Measurements from ENCODE around the gene SPINT2. TPM values are rescaled to one million over a fixed set of nuclear protein-coding genes. Genes with fewer than 3 reads are reported as not detected.

The SPINT2 gene
- total RNA-seq, 1 donor from 2014 or later: 231 TPM

DNA sequence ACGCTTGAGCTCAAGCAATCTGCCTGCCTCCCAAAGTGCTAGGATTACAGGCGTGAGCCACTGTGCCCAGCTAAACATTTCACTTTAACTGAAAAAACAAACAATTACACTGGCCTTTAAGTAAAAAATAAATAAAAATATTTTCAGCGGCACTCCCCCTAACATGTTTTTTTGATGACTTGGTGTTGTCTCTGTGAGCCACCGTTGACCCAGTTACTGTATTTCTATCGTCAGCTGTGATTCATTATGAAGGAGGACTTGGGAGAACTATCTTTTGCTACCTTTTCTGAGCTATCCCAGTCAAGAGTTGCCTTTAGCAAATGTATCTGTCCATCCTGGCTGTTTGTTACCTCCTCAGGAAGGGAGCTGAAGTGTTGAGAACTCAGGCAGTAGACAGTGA, 21.2 kb downstream of the SPINT2 start:
- intact Hi-C loops (cut with DNase I): no loop called here
- ATAC-seq: no peak
- no peaks in the 10 kb centered on the region for H3K27me3 ChIP-seq
- no peaks in the 10 kb centered on the region for H3K9me3 ChIP-seq
- H3K4me1 ChIP-seq: peaks cover 33% of the 10 kb centered on the region
- no peak for DNase-seq
- TF ChIP-seq, protein P1, sequence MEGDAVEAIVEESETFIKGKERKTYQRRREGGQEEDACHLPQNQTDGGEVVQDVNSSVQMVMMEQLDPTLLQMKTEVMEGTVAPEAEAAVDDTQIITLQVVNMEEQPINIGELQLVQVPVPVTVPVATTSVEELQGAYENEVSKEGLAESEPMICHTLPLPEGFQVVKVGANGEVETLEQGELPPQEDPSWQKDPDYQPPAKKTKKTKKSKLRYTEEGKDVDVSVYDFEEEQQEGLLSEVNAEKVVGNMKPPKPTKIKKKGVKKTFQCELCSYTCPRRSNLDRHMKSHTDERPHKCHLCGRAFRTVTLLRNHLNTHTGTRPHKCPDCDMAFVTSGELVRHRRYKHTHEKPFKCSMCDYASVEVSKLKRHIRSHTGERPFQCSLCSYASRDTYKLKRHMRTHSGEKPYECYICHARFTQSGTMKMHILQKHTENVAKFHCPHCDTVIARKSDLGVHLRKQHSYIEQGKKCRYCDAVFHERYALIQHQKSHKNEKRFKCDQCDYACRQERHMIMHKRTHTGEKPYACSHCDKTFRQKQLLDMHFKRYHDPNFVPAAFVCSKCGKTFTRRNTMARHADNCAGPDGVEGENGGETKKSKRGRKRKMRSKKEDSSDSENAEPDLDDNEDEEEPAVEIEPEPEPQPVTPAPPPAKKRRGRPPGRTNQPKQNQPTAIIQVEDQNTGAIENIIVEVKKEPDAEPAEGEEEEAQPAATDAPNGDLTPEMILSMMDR (IDR thresholded peaks at IDR 0.05): no peak
- H3K36me3 ChIP-seq: peaks cover 22% of the 10 kb centered on the region
- H3K4me3 ChIP-seq: no peak overlapping the region
- no peak overlapping the region for H3K27ac ChIP-seq

DNA sequence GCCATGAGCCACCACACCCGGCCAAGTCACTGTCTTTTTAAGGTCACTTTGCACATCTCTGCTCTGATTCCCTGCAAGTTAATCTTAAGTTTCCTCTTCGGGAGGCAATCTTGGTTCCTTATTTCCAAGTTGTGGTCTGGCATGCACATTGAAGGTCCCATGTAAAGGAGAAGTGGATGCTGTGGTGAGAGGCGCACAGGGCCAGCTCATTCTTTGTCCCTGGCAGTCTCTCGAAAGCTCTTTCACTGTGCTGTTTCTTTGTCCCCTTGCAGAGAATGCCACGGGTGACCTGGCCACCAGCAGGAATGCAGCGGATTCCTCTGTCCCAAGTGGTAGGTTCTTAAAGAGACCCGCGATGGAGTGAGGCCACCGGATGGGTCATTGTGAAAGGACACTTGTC, 23.2 kb downstream of the SPINT2 start:
- H3K36me3 ChIP-seq: peaks cover 36% of the 10 kb centered on the region
- no peak for DNase-seq
- no peak overlapping the region for H3K27ac ChIP-seq
- intact Hi-C loops (cut with DNase I): no loop called here
- peaks cover 31% of the 10 kb centered on the region for H3K4me1 ChIP-seq
- TF ChIP-seq, protein P1 (IDR thresholded peaks at IDR 0.05): no peak
- H3K4me3 ChIP-seq: no peak overlapping the region
- peak; percentile 70 for ATAC-seq
- no peaks in the 10 kb centered on the region for H3K27me3 ChIP-seq
- no peaks in the 10 kb centered on the region for H3K9me3 ChIP-seq

DNA sequence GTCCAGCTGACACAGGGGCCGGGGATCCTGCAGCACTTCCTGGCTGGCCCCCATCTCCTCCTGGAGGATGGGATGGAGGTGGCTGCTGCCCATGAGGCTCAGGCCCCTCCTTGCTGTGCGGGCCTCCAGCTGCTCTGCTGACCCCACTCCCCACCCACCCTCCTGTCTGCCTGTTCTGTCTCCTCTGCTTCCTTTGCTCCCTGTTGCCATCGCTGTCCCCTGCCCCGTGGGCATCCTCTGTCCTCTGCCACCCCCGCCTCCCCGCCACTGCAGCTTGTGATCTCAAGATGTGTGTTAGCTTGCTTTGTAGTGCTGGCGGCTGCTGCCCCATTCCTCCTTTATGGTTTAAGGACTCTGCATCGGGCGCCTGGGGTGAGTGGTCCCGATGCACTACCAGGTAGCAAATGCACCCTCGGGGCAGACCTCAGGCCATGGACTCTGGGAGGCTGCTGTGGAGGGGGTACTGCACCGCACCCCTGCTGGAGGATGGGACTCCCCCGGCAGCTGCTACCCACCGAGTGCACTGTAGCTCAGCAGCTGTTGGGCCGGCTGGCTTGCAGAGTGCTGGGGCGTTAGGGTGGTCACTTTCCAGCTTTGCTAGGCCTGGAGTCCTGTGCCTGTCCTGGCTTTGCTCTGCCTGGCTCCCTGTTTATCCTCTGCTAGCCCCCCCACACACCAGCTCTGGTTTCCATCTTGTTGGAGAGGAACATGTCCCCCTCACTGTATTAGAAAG, 23.9 kb downstream of the SPINT2 start:
- Histone ChIP-seq H3K9me3 (no peaks in the 10 kb centered on the region), H3K4me3 (no peak overlapping the region), H3K27me3 (no peaks in the 10 kb centered on the region), H3K4me1 (peaks cover 24% of the 10 kb centered on the region), H3K36me3 (peaks cover 36% of the 10 kb centered on the region), H3K27ac (no peak overlapping the region)
- no peak for ATAC-seq
- TF ChIP-seq, protein P1 (IDR thresholded peaks at IDR 0.05): no peak
- intact Hi-C loops (cut with DNase I): no loop called here
- no peak for DNase-seq

DNA sequence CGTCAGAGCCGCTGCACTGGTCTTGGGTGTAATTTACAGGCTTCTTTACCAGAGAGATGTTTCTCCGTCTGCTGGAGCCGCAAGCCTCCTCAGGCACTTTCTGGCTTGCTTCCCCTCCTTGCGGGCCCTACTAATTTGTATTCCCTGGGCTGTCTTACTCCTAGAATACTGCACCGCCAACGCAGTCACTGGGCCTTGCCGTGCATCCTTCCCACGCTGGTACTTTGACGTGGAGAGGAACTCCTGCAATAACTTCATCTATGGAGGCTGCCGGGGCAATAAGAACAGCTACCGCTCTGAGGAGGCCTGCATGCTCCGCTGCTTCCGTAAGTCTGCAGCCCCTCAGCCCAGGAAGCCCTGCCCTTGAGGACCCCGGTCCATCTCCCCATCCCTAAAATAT, 25.6 kb downstream of the SPINT2 start:
- H3K27ac ChIP-seq: peak overlapping the region; percentile 55
- TF ChIP-seq, protein P1 (IDR thresholded peaks at IDR 0.05): no peak
- H3K9me3 ChIP-seq: no peaks in the 10 kb centered on the region
- H3K27me3 ChIP-seq: no peaks in the 10 kb centered on the region
- H3K4me1 ChIP-seq: peaks cover 16% of the 10 kb centered on the region
- H3K4me3 ChIP-seq: no peak overlapping the region
- DNase-seq: no peak
- intact Hi-C loops (cut with DNase I): no loop called here
- peaks cover 36% of the 10 kb centered on the region for H3K36me3 ChIP-seq
- no peak for ATAC-seq

DNA sequence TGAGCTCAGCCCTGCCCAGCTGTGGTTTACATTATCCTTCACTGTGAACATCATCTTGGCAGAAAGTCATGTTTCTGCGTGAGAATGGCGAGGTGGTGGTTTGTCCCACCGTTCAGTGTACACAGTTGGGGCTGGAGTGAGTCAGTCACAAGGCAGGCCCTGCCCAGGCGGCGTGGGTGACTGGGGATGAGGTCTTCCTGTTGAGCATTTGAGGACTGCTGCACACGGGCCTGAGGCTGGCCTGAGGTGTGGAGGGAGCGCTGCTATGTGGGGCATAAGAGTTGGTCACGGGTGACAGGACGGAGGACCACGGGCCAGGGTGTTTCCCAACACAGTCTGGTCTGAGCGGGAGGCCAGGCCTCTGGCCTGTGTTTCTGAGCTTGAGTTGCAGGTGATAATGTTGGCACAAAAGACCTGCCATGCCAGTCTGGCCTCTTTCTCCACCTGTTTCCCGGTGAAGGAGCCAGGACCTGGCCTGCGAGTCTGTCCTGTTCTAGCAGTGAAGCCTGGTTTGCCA, 26.3 kb downstream of the SPINT2 start:
- Histone ChIP-seq H3K27ac (peak overlapping the region; percentile 55), H3K4me3 (no peak overlapping the region), H3K36me3 (peaks cover 36% of the 10 kb centered on the region), H3K9me3 (no peaks in the 10 kb centered on the region), H3K4me1 (peaks cover 13% of the 10 kb centered on the region), H3K27me3 (no peaks in the 10 kb centered on the region)
- peak; percentile 82 for DNase-seq
- intact Hi-C loops (cut with DNase I): no loop called here
- TF ChIP-seq, protein P1 (IDR thresholded peaks at IDR 0.05): no peak
- peak; percentile 77 for ATAC-seq

All from upper lobe of right lung (tissue), 1 donor.